HepG2 (cell line): ENCODE measurements around the gene KRT36. TPM values are rescaled to one million over a fixed set of nuclear protein-coding genes. Genes with fewer than 3 reads are reported as not detected.
A peak's percentile ranks its signal among the peaks of the same experiment; 100 is the strongest.

Source experiments
- ATAC-seq: fragments of 200-7000 bp; cut with Tn5 transposase; 3 replicates; pipeline ENCODE4 v1.9.1; 2020; ENCODE audit warnings: mild to moderate bottlenecking, moderate library complexity
- BruUV-seq: library from RNA; stranded (reverse); fragments of 400-500 nt; replicated peaks from 2 replicates; lab custom pipeline; 2021; lab: Mats Ljungman, UMichigan
- CTCF ChIA-PET: fragments of 300-600 bp; formaldehyde crosslinking; extraction: SDS; loops from one replicate; lab custom pipeline; 2021; ENCODE audit warnings: low total read pairs, inconsistent platforms, low intra/inter-chr PET ratio; lab: Yijun Ruan, JAX
- POLR2A ChIA-PET: fragments of 350-600 bp; sonication (Branson Sonifier 250); formaldehyde crosslinking; loops from one replicate; lab custom pipeline; 2020; ENCODE audit warnings: antibody characterized with exemption, inconsistent platforms; lab: Yijun Ruan, JAX
- DNase-seq: peaks from one replicate; pipeline ENCODE4 v3.0.0-alpha.2; 2015; ENCODE audit warnings: low spot score
- FAIRE-seq: peaks from 3 replicates; lab custom pipeline; 2011; peaks lifted over from hg19 to GRCh38; lab: Jason Lieb, UNC
- H2AFZ ChIP-seq: one replicate; pipeline ENCODE4 v1.6.1; 2011; ENCODE audit warnings: low read length, inconsistent platforms
- H3K27ac ChIP-seq: fragments of 300-600 bp; 3 replicates; pipeline ENCODE4 v1.8.0; 2011; ENCODE audit warnings: mixed run types, mild to moderate bottlenecking, mixed read lengths, low read length, inconsistent platforms; ENCODE audit not compliant: insufficient read depth; ENCODE audit errors: extremely low read length
- H3K27me3 ChIP-seq, 2 experiments: fragments of 200-600 bp in 1 of 2; 2 replicates in 1 of 2; 3 replicates in 1 of 2; pipeline versions ENCODE4 v1.6.0 to v1.8.0; 2011; ENCODE audit warnings: low read length in 2 of 2, mild to moderate bottlenecking in 2 of 2, moderate library complexity in 2 of 2, inconsistent platforms in 1 of 2; ENCODE audit not compliant: insufficient read depth in 2 of 2, control insufficient read depth in 1 of 2
- H3K36me3 ChIP-seq, 2 experiments: fragments of 200-600 bp in 1 of 2; replicated peaks in 1 of 2; 2 replicates in 1 of 2; 3 replicates in 1 of 2; pipeline versions ENCODE4 v1.5.1 to v1.8.0; 2011; ENCODE audit warnings: low read length in 2 of 2, inconsistent platforms in 1 of 2; ENCODE audit not compliant: insufficient read depth in 2 of 2, control insufficient read depth in 1 of 2
- H3K4me1 ChIP-seq: 2 replicates; pipeline ENCODE4 v1.5.1; 2012; ENCODE audit warnings: low read length, inconsistent platforms; ENCODE audit not compliant: insufficient read depth
- H3K4me2 ChIP-seq: 2 replicates; pipeline ENCODE4 v1.6.0; 2011; ENCODE audit warnings: low read depth, low read length, inconsistent platforms
- H3K4me3 ChIP-seq, 3 experiments: fragments of 200-600 bp in 1 of 3; sonication (generic), shearing (Covaris generic) in 1 of 3; replicated peaks in 1 of 3; 2 replicates each; pipeline ENCODE4 v1.5.1; 2011 to 2016; ENCODE audit warnings: low read length in 3 of 3, inconsistent platforms in 2 of 3, low read depth in 2 of 3, mild to moderate bottlenecking in 2 of 3, control low read depth in 1 of 3, mixed read lengths in 1 of 3; ENCODE audit not compliant: insufficient read depth in 1 of 3
- H3K79me2 ChIP-seq: one replicate; pipeline ENCODE4 v1.6.1; 2011; ENCODE audit warnings: low read length, inconsistent platforms; ENCODE audit not compliant: insufficient read depth
- H3K9ac ChIP-seq: 2 replicates; pipeline ENCODE4 v1.6.0; 2011; ENCODE audit warnings: mild to moderate bottlenecking, low read depth, low read length, inconsistent platforms; ENCODE audit not compliant: insufficient read depth
- H3K9me3 ChIP-seq: 2 replicates; pipeline ENCODE4 v1.5.1; 2012; ENCODE audit warnings: mild to moderate bottlenecking, low read length
- H4K20me1 ChIP-seq: 2 replicates; pipeline ENCODE4 v1.6.0; 2011; ENCODE audit warnings: inconsistent platforms, mild to moderate bottlenecking, low read length, moderate library complexity; ENCODE audit not compliant: insufficient read depth
- MAFF ChIP-seq: IDR thresholded peaks from 2 replicates; pipeline ENCODE4 v1.6.1; 2011; ENCODE audit warnings: low read depth, low read length, improper control_type of control experiment
- MAFK ChIP-seq, 2 experiments: IDR thresholded peaks in 1 of 2; conservative IDR thresholded peaks in 1 of 2; 2 replicates each; pipeline ENCODE4 v1.6.1; 2011; ENCODE audit warnings: improper control_type of control experiment in 2 of 2, low read length in 2 of 2
- TGIF2 ChIP-seq: IDR thresholded peaks from 2 replicates; pipeline ENCODE4 v1.6.1; 2016; ENCODE audit warnings: control low read depth, missing compliant biosample characterization
- WGBS: methylation state at CpG from one replicate; pipeline ENCODE4 v1.1.6; 2017; ENCODE audit warnings: low lambda C conversion rate; 5-methylcytosine and 5-hydroxymethylcytosine counted together
- in situ Hi-C: cut with HindIII; loops from 2 replicates; pipeline ENCODE4 v1.10.0; 2017; ENCODE audit warnings: low pct_unique_long_range_greater_than_20kb; ENCODE audit not compliant: extremely low pct_ligation_motif_present
- intact Hi-C: fragments of 100-400 bp; cut with micrococcal nuclease; formaldehyde crosslinking; loops from one replicate; pipeline ENCODE4 v1.10.0; 2022; ENCODE audit not compliant: unreplicated experiment
- polyA plus RNA-seq, 8 experiments: library from polyadenylated mRNA; depleted of rRNA in 3 of 8; stranded (reverse) in 7 of 8; unstranded in 1 of 8; fragments of >200 nt; fragmentation: Illumina TruSeq in 4 of 8; extraction: Trizol in 4 of 8; gene quantifications; 2 replicates each; pipeline versions ENCODE4 v1.2.1 to v1.2.3, GENCODE V29; 2011 to 2016; ENCODE audit warnings: low read depth in 4 of 8, missing spikeins in 1 of 8, mixed read lengths in 1 of 8; ENCODE audit not compliant: insufficient read depth in 1 of 8
- total RNA-seq, 5 experiments: library from RNA; depleted of rRNA; stranded (reverse); fragments of >200 nt; fragmentation: Illumina TruSeq; extraction: Trizol; gene quantifications; 2 replicates each; pipeline ENCODE4 v1.2.3, GENCODE V29; 2016; ENCODE audit warnings: low read depth in 1 of 5
- TF ChIP-seq, protein P1 (sequence below): sonication (generic); formaldehyde crosslinking; IDR thresholded peaks from 2 replicates; pipeline ENCODE4 v1.4.0; 2020; ENCODE audit warnings: missing genetic modification reagents
- TF ChIP-seq, protein P2 (sequence below): sonication (generic); formaldehyde crosslinking; IDR thresholded peaks from 2 replicates; pipeline ENCODE4 v1.4.0; 2020; ENCODE audit warnings: missing genetic modification reagents, borderline replicate concordance
- TF ChIP-seq, protein P3 (sequence below): sonication (generic); formaldehyde crosslinking; IDR thresholded peaks from 2 replicates; pipeline ENCODE4 v1.9.0; 2021; ENCODE audit warnings: missing genetic modification reagents, borderline replicate concordance

KRT36 gene
- total and polyA plus RNA-seq, 2 of the 13 experiments (the other 11 are each of a cell fraction or from before 2014, with no cell fraction given) = not detected

DNA sequence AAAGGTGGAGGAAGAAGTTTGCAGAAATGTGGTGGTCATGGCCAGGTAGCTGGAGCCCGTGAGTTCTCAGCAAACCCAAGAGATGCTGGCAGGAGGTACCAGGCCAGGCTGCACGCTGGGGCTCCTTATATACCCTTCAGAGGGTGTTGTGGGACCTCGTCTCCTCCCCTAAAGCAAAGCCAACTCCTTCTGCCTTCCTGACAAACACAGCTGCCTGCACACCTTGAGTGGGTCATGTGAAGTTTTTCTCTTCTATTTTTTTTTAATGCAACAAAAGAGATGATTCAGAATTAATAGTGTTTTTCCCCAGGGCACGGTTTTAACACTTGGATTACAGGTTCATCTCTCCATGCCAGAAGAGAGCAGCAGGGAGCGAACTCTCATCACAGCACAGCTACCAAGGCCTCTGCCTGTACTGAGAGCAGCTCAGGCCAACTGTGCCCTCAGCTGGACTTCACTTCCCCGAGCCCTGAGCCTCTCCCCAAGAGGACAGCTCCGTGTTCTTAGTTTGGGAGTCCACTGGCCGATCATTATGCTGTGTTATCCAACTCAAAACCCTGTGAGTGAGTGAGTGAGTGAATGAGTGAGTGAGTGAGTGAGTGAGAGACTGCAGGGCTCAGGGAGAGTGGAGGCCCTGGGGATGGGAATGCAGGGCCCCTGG is 29.2 kb upstream of the KRT36 start, which contains the start of gene KRT15 (continued):
- TF ChIP-seq, protein P1, sequence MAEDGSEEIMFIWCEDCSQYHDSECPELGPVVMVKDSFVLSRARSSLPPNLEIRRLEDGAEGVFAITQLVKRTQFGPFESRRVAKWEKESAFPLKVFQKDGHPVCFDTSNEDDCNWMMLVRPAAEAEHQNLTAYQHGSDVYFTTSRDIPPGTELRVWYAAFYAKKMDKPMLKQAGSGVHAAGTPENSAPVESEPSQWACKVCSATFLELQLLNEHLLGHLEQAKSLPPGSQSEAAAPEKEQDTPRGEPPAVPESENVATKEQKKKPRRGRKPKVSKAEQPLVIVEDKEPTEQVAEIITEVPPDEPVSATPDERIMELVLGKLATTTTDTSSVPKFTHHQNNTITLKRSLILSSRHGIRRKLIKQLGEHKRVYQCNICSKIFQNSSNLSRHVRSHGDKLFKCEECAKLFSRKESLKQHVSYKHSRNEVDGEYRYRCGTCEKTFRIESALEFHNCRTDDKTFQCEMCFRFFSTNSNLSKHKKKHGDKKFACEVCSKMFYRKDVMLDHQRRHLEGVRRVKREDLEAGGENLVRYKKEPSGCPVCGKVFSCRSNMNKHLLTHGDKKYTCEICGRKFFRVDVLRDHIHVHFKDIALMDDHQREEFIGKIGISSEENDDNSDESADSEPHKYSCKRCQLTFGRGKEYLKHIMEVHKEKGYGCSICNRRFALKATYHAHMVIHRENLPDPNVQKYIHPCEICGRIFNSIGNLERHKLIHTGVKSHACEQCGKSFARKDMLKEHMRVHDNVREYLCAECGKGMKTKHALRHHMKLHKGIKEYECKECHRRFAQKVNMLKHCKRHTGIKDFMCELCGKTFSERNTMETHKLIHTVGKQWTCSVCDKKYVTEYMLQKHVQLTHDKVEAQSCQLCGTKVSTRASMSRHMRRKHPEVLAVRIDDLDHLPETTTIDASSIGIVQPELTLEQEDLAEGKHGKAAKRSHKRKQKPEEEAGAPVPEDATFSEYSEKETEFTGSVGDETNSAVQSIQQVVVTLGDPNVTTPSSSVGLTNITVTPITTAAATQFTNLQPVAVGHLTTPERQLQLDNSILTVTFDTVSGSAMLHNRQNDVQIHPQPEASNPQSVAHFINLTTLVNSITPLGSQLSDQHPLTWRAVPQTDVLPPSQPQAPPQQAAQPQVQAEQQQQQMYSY (CRISPR knock-in tag) = no peak
- TF ChIP-seq, protein P2, sequence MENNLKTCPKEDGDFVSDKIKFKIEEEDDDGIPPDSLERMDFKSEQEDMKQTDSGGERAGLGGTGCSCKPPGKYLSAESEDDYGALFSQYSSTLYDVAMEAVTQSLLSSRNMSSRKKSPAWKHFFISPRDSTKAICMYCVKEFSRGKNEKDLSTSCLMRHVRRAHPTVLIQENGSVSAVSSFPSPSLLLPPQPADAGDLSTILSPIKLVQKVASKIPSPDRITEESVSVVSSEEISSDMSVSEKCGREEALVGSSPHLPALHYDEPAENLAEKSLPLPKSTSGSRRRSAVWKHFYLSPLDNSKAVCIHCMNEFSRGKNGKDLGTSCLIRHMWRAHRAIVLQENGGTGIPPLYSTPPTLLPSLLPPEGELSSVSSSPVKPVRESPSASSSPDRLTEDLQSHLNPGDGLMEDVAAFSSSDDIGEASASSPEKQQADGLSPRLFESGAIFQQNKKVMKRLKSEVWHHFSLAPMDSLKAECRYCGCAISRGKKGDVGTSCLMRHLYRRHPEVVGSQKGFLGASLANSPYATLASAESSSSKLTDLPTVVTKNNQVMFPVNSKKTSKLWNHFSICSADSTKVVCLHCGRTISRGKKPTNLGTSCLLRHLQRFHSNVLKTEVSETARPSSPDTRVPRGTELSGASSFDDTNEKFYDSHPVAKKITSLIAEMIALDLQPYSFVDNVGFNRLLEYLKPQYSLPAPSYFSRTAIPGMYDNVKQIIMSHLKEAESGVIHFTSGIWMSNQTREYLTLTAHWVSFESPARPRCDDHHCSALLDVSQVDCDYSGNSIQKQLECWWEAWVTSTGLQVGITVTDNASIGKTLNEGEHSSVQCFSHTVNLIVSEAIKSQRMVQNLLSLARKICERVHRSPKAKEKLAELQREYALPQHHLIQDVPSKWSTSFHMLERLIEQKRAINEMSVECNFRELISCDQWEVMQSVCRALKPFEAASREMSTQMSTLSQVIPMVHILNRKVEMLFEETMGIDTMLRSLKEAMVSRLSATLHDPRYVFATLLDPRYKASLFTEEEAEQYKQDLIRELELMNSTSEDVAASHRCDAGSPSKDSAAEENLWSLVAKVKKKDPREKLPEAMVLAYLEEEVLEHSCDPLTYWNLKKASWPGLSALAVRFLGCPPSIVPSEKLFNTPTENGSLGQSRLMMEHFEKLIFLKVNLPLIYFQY (CRISPR knock-in tag) = no peak
- no peak for TF ChIP-seq TGIF2 (CRISPR knock-in tag)

DNA sequence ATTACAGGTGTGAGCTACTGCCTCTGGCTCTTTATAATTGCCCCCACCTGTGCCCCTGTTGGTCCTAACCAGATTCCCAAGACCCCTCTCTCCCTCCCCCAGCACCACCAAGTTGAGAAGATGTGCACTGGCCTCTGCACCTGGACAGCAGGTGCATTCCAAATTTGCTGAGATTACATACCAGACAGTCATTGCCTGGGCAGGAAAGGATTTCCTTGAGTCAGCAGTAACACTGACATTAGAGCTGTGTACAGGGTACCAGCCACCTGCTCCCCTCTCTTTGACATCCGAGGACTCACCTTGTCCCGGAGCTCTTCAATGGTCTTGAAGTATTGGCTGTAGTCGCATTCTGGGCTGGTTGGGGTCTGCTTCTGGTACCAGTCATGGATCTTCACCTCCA is 28.3 kb upstream of the KRT36 start:
- peak; percentile 56; the same call in 1 of the 2 replicates for TF ChIP-seq MAFF
- peak; percentile 72 to 79 for TF ChIP-seq MAFK (conservative IDR thresholded peaks at IDR 0.05 in 1 of 2, IDR thresholded peaks at IDR 0.05 in 1 of 2; ENCODE audit: low read length in 2 of 2)
- TF ChIP-seq, protein P3, sequence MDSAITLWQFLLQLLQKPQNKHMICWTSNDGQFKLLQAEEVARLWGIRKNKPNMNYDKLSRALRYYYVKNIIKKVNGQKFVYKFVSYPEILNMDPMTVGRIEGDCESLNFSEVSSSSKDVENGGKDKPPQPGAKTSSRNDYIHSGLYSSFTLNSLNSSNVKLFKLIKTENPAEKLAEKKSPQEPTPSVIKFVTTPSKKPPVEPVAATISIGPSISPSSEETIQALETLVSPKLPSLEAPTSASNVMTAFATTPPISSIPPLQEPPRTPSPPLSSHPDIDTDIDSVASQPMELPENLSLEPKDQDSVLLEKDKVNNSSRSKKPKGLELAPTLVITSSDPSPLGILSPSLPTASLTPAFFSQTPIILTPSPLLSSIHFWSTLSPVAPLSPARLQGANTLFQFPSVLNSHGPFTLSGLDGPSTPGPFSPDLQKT (CRISPR knock-in tag) = no peak
- FAIRE-seq (no peak), DNase-seq (no peak), ATAC-seq (no peak)
- no peaks in the 10 kb centered on the region for H3K36me3 ChIP-seq
- no peak overlapping the region for H3K9ac ChIP-seq
- ChIA-PET CTCF (no interaction called here), POLR2A (interaction anchor here (0.9 kb wide), 1 partner anchor 11 kb away, joined by 3 read pairs; no protein-coding TSS in a partner anchor)
- no peak overlapping the region for H3K4me2 ChIP-seq
- 76% methylated on average over 3 of the region's 3 CpGs for WGBS
- intact Hi-C loops (no loop called here), in situ Hi-C loops (no loop called here)
- no peaks in the 10 kb centered on the region for H4K20me1 ChIP-seq
- H3K4me1 ChIP-seq = peaks cover 40% of the 10 kb centered on the region
- no peak overlapping the region for H3K27ac ChIP-seq
- no peaks in the 10 kb centered on the region for H3K79me2 ChIP-seq
- H3K4me3 ChIP-seq = no peak overlapping the region
- no peaks in the 10 kb centered on the region for H3K9me3 ChIP-seq
- no TSS peak for BruUV-seq
- H2AFZ ChIP-seq = no peak overlapping the region
- H3K27me3 ChIP-seq = peaks cover 1 to 3% of the 10 kb centered on the region in 2 experiments; a peak in 3 of 5 replicates
